Measurements from ENCODE around the gene ARMCX2. TPM values are rescaled to one million over a fixed set of nuclear protein-coding genes. Genes with fewer than 3 reads are reported as not detected.

The ARMCX2 gene
- total RNA-seq, 1 experiment from 2014 or later = 0.17 TPM

GRCh38 chrX:101685923-101686322 lies 26.3 kb upstream of the ARMCX2 start:
- intact Hi-C loops (cut with micrococcal nuclease) = no loop called here
- Histone ChIP-seq H3K27ac (ENCODE audit: low read depth, low read length) (no peak overlapping the region), H3K27me3 (ENCODE audit: insufficient read depth, low read length) (peaks cover 19% of the 10 kb centered on the region), H3K4me1 (ENCODE audit: control insufficient read depth in 1 of 2, insufficient read depth in 2 of 2, low read length in 2 of 2) (no peaks in the 10 kb centered on the region), H3K79me2 (ENCODE audit: insufficient read depth, low read length) (no peaks in the 10 kb centered on the region), H4K20me1 (ENCODE audit: insufficient read depth) (no peaks in the 10 kb centered on the region), H3K4me3 (replicated peaks in 1 of 2; ENCODE audit: low read depth in 1 of 2, low read length in 2 of 2) (no peak overlapping the region), H3K4me2 (ENCODE audit: low read length) (no peak overlapping the region), H3K36me3 (ENCODE audit: control insufficient read depth in 1 of 2, insufficient read depth in 2 of 2, low read length in 2 of 2) (no peaks in the 10 kb centered on the region), H3K9me2 (ENCODE audit: insufficient read depth) (no peaks in the 10 kb centered on the region), H3K9ac (ENCODE audit: low read length) (no peak overlapping the region), H2AFZ (ENCODE audit: low read depth, low read length, poor library complexity, severe bottlenecking) (no peak overlapping the region), H3K9me3 (ENCODE audit: control insufficient read depth in 1 of 2, insufficient read depth in 1 of 2, low read depth in 1 of 2, low read length in 2 of 2) (no peaks in the 10 kb centered on the region)
- BruUV-seq (replicated peaks) = no TSS peak
- ChIA-PET RAD21 (ENCODE audit: low non-redundant PET in 1 of 2, low total read pairs in 2 of 2, uncharacterized antibody in 2 of 2, unreplicated experiment in 2 of 2) (no interaction called here), POLR2A (no interaction called here), CTCF (no interaction called here)
- no peak for DNase-seq (ENCODE audit: low read depth, low spot score)
- no peak for ATAC-seq
- TF ChIP-seq CTCF (IDR thresholded peaks at IDR 0.05 in 2 of 3, conservative IDR thresholded peaks at IDR 0.05 in 1 of 3; ENCODE audit: borderline replicate concordance in 1 of 3, insufficient read depth in 1 of 3, low read depth in 2 of 3, low read length in 2 of 3) = no peak
- no peak for TF ChIP-seq ZNF274 (IDR thresholded peaks at IDR 0.05; ENCODE audit: low read depth, low read length)
- TF ChIP-seq SIN3A (IDR thresholded peaks at IDR 0.05; ENCODE audit: low read depth) = no peak
- TF ChIP-seq YY1 (IDR thresholded peaks at IDR 0.05; ENCODE audit: extremely low read depth, insufficient replicate concordance, low read depth, low read length) = no peak
- TF ChIP-seq EZH2 (IDR thresholded peaks at IDR 0.05) = no peak
- TF ChIP-seq JUND (IDR thresholded peaks at IDR 0.05) = no peak

GRCh38 chrX:101682723-101683122 lies 23.1 kb upstream of the ARMCX2 start:
- ChIA-PET CTCF (no interaction called here), RAD21 (ENCODE audit: low non-redundant PET in 1 of 2, low total read pairs in 2 of 2, uncharacterized antibody in 2 of 2, unreplicated experiment in 2 of 2) (no interaction called here), POLR2A (no interaction called here)
- Histone ChIP-seq H3K4me3 (replicated peaks in 1 of 2; ENCODE audit: low read depth in 1 of 2, low read length in 2 of 2) (no peak overlapping the region), H3K36me3 (ENCODE audit: control insufficient read depth in 1 of 2, insufficient read depth in 2 of 2, low read length in 2 of 2) (no peaks in the 10 kb centered on the region), H4K20me1 (ENCODE audit: insufficient read depth) (no peaks in the 10 kb centered on the region), H3K27ac (ENCODE audit: low read depth, low read length) (no peak overlapping the region), H3K79me2 (ENCODE audit: insufficient read depth, low read length) (no peaks in the 10 kb centered on the region), H3K9ac (ENCODE audit: low read length) (no peak overlapping the region), H2AFZ (ENCODE audit: low read depth, low read length, poor library complexity, severe bottlenecking) (no peak overlapping the region), H3K4me2 (ENCODE audit: low read length) (no peak overlapping the region), H3K9me3 (ENCODE audit: control insufficient read depth in 1 of 2, insufficient read depth in 1 of 2, low read depth in 1 of 2, low read length in 2 of 2) (no peaks in the 10 kb centered on the region), H3K27me3 (ENCODE audit: insufficient read depth, low read length) (peaks cover 5% of the 10 kb centered on the region; the same call in 1 of the 2 replicates), H3K4me1 (ENCODE audit: control insufficient read depth in 1 of 2, insufficient read depth in 2 of 2, low read length in 2 of 2) (no peaks in the 10 kb centered on the region), H3K9me2 (ENCODE audit: insufficient read depth) (no peaks in the 10 kb centered on the region)
- BruUV-seq (replicated peaks) = no TSS peak
- TF ChIP-seq ZNF274 (IDR thresholded peaks at IDR 0.05; ENCODE audit: low read depth, low read length) = no peak
- TF ChIP-seq CTCF (IDR thresholded peaks at IDR 0.05 in 2 of 3, conservative IDR thresholded peaks at IDR 0.05 in 1 of 3; ENCODE audit: borderline replicate concordance in 1 of 3, insufficient read depth in 1 of 3, low read depth in 2 of 3, low read length in 2 of 3) = no peak
- TF ChIP-seq REST (IDR thresholded peaks at IDR 0.05; ENCODE audit: low read depth) = no peak
- no peak for TF ChIP-seq CBX3 (IDR thresholded peaks at IDR 0.05; ENCODE audit: low read depth)
- no peak for TF ChIP-seq FOSL1 (IDR thresholded peaks at IDR 0.05; ENCODE audit: low read depth)
- no peak for ATAC-seq
- intact Hi-C loops (cut with micrococcal nuclease) = no loop called here
- no peak for DNase-seq (ENCODE audit: low read depth, low spot score)

Data from HCT116 (cell line).